ENCODE results near the gene TPCN2. TPM values are rescaled to one million over a fixed set of nuclear protein-coding genes. Genes with fewer than 3 reads are reported as not detected.
A peak's percentile ranks its signal among the peaks of the same experiment; 100 is the strongest.

TPCN2 gene
- total and polyA plus RNA-seq, 9 of the 15 experiments (the other 6 are each of a cell fraction or from before 2014, with no cell fraction given) = 0.66 to 10.2 (median 4.6) TPM

- TF ChIP-seq MGA (IDR thresholded peaks at IDR 0.05) (peak; percentile 63; the same call in 1 of the 2 replicates), CXXC5 (CRISPR knock-in tag; IDR thresholded peaks at IDR 0.05) (peak; percentile 63), ELK1 (CRISPR knock-in tag; IDR thresholded peaks at IDR 0.05) (no peak), ZNF274 (IDR thresholded peaks at IDR 0.05; ENCODE audit: borderline replicate concordance, low read depth, low read length) (no peak), PHTF2 (CRISPR knock-in tag; IDR thresholded peaks at IDR 0.05) (no peak), EHMT2 (IDR thresholded peaks at IDR 0.05) (no peak), KAT2B (IDR thresholded peaks at IDR 0.05; ENCODE audit: low read depth, low read length) (no peak), ESRRA (IDR thresholded peaks at IDR 0.05; ENCODE audit: borderline replicate concordance, low read depth) (peak; percentile 74; the same call in 1 of the 2 replicates), DPF2 (IDR thresholded peaks at IDR 0.05) (no peak), POLR3A (IDR thresholded peaks at IDR 0.05; ENCODE audit: borderline replicate concordance, extremely low read depth, insufficient read depth, insufficient read length) (no peak), STAT5A (IDR thresholded peaks at IDR 0.05; ENCODE audit: borderline replicate concordance, low read length) (no peak), POLR2A (conservative IDR thresholded peaks at IDR 0.05) (no peak), USF2 (CRISPR knock-in tag; IDR thresholded peaks at IDR 0.05) (peak; percentile 66), HDGF (IDR thresholded peaks at IDR 0.05) (no peak), SMARCA5 (IDR thresholded peaks at IDR 0.05) (no peak), BCOR (IDR thresholded peaks at IDR 0.05) (no peak)
Observed at GRCh38 chr11:69155302-69156234, 106.8 kb downstream of the TPCN2 start, which contains the start of gene SMIM38 (continued).

Measured in K562 (cell line).